Esophagus (tissue), 2 donors: ENCODE results near the gene PPP1R13B. TPM values are rescaled to one million over a fixed set of nuclear protein-coding genes. Genes with fewer than 3 reads are reported as not detected.

Source experiments
- H3K27ac ChIP-seq, 2 donors: one replicate each; pipeline ENCODE4 v1.5.1; 2013; ENCODE audit warnings: low read depth in 2 of 2, mild to moderate bottlenecking in 2 of 2, inconsistent platforms in 1 of 2, low read length in 1 of 2, moderate library complexity in 1 of 2
- H3K27me3 ChIP-seq, 2 donors: one replicate each; pipeline ENCODE4 v1.6.1; 2013; ENCODE audit warnings: low read length in 2 of 2, control low read depth in 1 of 2, mild to moderate bottlenecking in 1 of 2; ENCODE audit not compliant: insufficient read depth in 2 of 2, control insufficient read depth in 1 of 2
- H3K36me3 ChIP-seq, 2 donors: one replicate each; pipeline ENCODE4 v1.6.1; 2013; ENCODE audit warnings: low read length in 1 of 2; ENCODE audit not compliant: control insufficient read depth in 2 of 2, insufficient read depth in 2 of 2
- H3K4me1 ChIP-seq, 2 donors: one replicate each; pipeline ENCODE4 v1.6.1; 2013; ENCODE audit warnings: low read length in 1 of 2; ENCODE audit not compliant: control insufficient read depth in 2 of 2, insufficient read depth in 2 of 2
- H3K4me3 ChIP-seq, 2 donors: one replicate each; pipeline ENCODE4 v1.5.1; 2013; ENCODE audit warnings: low read length in 2 of 2, mild to moderate bottlenecking in 2 of 2, low read depth in 1 of 2, moderate library complexity in 1 of 2
- H3K9me3 ChIP-seq, 2 donors: one replicate each; pipeline ENCODE4 v1.6.1; 2013; ENCODE audit warnings: mild to moderate bottlenecking in 2 of 2, low read depth in 1 of 2, low read length in 1 of 2, moderate library complexity in 1 of 2; ENCODE audit not compliant: control insufficient read depth in 2 of 2, insufficient read depth in 1 of 2
- WGBS, 2 donors: extraction: QIAGEN DNeasy Blood & Tissue Kit; methylation state at CpG; one replicate each; pipeline ENCODE4 v1.1.7; 2013; 5-methylcytosine and 5-hydroxymethylcytosine counted together
- polyA plus RNA-seq, 2 donors: library from polyadenylated mRNA; stranded (reverse); fragments of 200-250 nt; gene quantifications; one replicate each; pipeline ENCODE4 v1.2.3, GENCODE V29; 2013
- donor health status: healthy with polysubstance abuse.
- donor health status: Bipolar disorder and iron deficiency.

PPP1R13B gene
- polyA plus RNA-seq, 2 donors: 16.4 to 28.4 TPM

DNA sequence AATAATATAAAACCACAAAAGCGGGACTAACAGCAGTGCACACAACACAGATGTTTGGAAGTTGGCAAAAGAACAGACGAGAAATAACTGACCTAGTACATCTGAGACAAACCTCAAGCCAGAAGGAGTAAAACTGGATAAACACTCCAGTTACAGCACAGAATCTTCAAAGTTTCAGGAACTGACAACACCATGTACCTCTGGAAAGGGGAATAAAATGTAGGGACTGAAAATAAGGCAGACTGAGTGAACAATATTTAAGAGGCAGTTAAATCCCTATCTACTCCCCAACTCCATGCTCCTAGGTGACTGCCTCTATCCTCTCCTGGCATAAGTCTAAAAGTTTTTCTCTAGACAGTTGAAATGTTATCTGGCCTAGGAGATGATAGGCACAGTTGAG lies 73.9 kb downstream of the PPP1R13B start:
- Histone ChIP-seq H3K27ac (no peak overlapping the region), H3K27me3 (no peaks in the 10 kb centered on the region)

GRCh38 chr14:103772078-103772712 lies 75.2 kb downstream of the PPP1R13B start:
- Histone ChIP-seq H3K27ac (no peak overlapping the region), H3K9me3 (no peaks in the 10 kb centered on the region), H3K27me3 (no peaks in the 10 kb centered on the region), H3K4me1 (no peaks in the 10 kb centered on the region), H3K4me3 (no peak overlapping the region), H3K36me3 (peaks cover 5 to 6% of the 10 kb centered on the region in 2 donors)
- WGBS, 2 donors: 43 to 53% methylated on average over 1 of the region's 1 CpG

More for the DNA sequence above, 73.9 kb downstream of the PPP1R13B start:
- Histone ChIP-seq H3K4me3 (no peak overlapping the region), H3K4me1 (no peaks in the 10 kb centered on the region), H3K9me3 (no peaks in the 10 kb centered on the region), H3K36me3 (peaks cover 6 to 7% of the 10 kb centered on the region in 2 donors)
- 65 to 76% methylated on average over 2 of the region's 2 CpGs for WGBS, 2 donors

DNA sequence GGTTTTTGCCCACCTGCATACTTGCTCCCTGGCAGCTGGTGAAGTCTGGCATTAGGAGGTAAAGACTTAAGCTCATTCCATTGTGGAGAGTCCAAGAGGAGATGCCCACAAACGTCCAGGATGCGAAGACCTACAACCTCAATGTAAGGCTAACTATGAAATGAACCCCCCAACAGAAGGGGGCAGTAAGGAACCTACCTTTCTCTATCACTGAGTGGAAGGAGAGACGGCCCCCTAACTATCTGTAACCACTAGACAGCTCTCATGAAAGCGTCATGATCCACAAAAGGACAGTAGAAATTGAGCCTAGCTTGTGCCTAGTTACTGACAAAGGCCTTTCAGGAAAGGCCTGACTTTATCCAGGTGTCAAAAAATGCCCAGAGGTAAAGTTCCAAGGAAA lies 76.5 kb downstream of the PPP1R13B start:
- 75 to 79% methylated on average over 4 of the region's 4 CpGs for WGBS, 2 donors
- no peaks in the 10 kb centered on the region for H3K4me1 ChIP-seq
- H3K9me3 ChIP-seq: no peaks in the 10 kb centered on the region
- H3K27ac ChIP-seq: no peak overlapping the region
- no peak overlapping the region for H3K4me3 ChIP-seq
- no peaks in the 10 kb centered on the region for H3K27me3 ChIP-seq
- peaks cover 4 to 5% of the 10 kb centered on the region in 2 donors for H3K36me3 ChIP-seq

GRCh38 chr14:103770500-103770899 lies 76.9 kb downstream of the PPP1R13B start:
- Histone ChIP-seq H3K4me1 (no peaks in the 10 kb centered on the region), H3K27me3 (no peaks in the 10 kb centered on the region), H3K9me3 (no peaks in the 10 kb centered on the region), H3K36me3 (peaks cover 4% of the 10 kb centered on the region in 2 donors), H3K4me3 (no peak overlapping the region), H3K27ac (no peak overlapping the region)
- 90 to 97% methylated on average over 2 of the region's 2 CpGs for WGBS, 2 donors

GRCh38 chr14:103767336-103767894 lies 80.0 kb downstream of the PPP1R13B start:
- Histone ChIP-seq H3K4me3 (no peak overlapping the region), H3K36me3 (peaks cover 4 to 8% of the 10 kb centered on the region in 2 donors), H3K4me1 (no peaks in the 10 kb centered on the region), H3K27me3 (no peaks in the 10 kb centered on the region), H3K9me3 (no peaks in the 10 kb centered on the region), H3K27ac (no peak overlapping the region)
- 86 to 87% methylated on average over 4 of the region's 4 CpGs for WGBS, 2 donors

DNA sequence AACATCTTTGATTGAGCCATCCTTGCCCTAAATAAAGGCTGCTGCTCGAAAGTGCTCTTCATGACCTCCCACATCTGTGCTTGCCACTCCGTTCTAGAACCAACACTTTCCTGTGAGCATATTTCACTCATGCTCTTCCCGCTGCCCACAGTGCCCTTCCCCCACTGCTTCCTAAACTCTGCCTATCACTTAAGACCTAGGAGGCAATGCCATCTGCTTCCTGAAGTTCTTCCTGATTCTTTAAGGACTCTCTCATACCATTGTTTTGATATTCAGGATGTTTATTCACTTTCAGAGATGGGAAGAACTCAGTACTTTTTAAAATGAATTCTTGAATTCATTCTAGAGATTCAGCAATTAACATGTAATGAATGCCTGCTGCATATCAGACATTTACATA lies 81.8 kb downstream of the PPP1R13B start:
- Histone ChIP-seq H3K4me3 (no peak overlapping the region), H3K27ac (no peak overlapping the region), H3K9me3 (no peaks in the 10 kb centered on the region), H3K27me3 (no peaks in the 10 kb centered on the region), H3K36me3 (peaks cover under 1 to 6% of the 10 kb centered on the region in 2 donors), H3K4me1 (no peaks in the 10 kb centered on the region)
- 80 to 83% methylated on average over 3 of the region's 3 CpGs for WGBS, 2 donors

DNA sequence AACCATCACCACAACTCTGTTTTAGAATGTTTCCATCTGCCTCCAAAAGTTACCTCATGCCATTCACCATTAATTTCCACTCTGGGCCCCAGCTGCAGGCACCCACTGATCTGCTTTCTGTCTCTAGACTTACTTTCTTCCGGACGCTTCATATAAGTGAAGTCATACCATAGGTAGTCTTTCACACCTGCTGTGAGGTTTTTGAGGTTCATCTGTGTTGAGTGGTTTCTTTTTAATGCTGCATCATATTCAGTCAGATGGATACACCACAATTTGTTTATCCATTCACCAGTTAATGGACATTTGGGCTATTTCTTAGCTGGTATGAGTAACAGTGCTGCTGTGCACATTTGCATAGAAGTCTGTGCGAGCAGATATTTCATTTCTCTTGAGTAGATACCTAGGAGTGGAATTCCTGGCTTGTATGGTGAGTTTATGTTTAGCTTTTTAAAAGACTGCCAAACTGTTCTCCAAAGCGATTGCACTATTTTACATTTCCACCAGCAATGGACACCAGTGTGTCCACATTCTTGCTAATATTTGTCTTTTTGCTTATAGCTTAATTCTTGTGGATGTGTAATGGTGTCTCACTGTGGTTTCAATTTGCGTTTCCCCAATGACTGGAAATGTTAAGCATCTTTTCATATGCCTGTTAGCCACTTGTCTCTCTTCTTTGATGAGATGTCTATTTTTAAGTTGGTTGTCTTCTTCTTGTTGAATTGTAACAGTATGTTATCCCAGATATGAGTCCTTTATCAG lies 83.5 kb downstream of the PPP1R13B start:
- WGBS, 2 donors: 90 to 93% methylated on average over 5 of the region's 5 CpGs
- Histone ChIP-seq H3K4me1 (no peaks in the 10 kb centered on the region), H3K9me3 (no peaks in the 10 kb centered on the region), H3K4me3 (no peak overlapping the region), H3K27me3 (no peaks in the 10 kb centered on the region), H3K36me3 (peaks cover 0 to 6% of the 10 kb centered on the region in 2 donors), H3K27ac (no peak overlapping the region)

GRCh38 chr14:103762541-103762940 lies 84.8 kb downstream of the PPP1R13B start:
- Histone ChIP-seq H3K4me1 (no peaks in the 10 kb centered on the region), H3K4me3 (no peak overlapping the region), H3K27me3 (no peaks in the 10 kb centered on the region), H3K36me3 (peaks cover 0 to 6% of the 10 kb centered on the region in 2 donors), H3K27ac (no peak overlapping the region), H3K9me3 (no peaks in the 10 kb centered on the region)
- 86% methylated on average over 13 of the region's 13 CpGs for WGBS, 2 donors

- 41 to 55% methylated on average over 1 of the region's 1 CpG for WGBS, 2 donors
- no peak overlapping the region for H3K27ac ChIP-seq
These were observed 85.3 kb downstream of the PPP1R13B start for GRCh38 chr14:103762036-103762435.

More at GRCh38 chr14:103762036-103762435, 85.3 kb downstream of the PPP1R13B start:
- Histone ChIP-seq H3K4me1 (no peaks in the 10 kb centered on the region), H3K4me3 (no peak overlapping the region), H3K27me3 (no peaks in the 10 kb centered on the region), H3K9me3 (no peaks in the 10 kb centered on the region), H3K36me3 (peaks cover 0 to 6% of the 10 kb centered on the region in 2 donors)
